GM12878 (cell line): ENCODE data around the gene TUBGCP3. TPM values are rescaled to one million over a fixed set of nuclear protein-coding genes. Genes with fewer than 3 reads are reported as not detected.
"Not testable (repeated sequence)": the region's sequence is repeated elsewhere in the genome, so short reads cannot be mapped to it uniquely, and the experiment has no call there.

ENCODE experiments used
- ATAC-seq: fragments of 200-7000 bp; cut with Tn5 transposase; 3 replicates; pipeline ENCODE4 v1.9.1; 2020; ENCODE audit warnings: mild to moderate bottlenecking, moderate library complexity
- BruUV-seq: library from RNA; stranded (reverse); fragments of 400-500 nt; replicated peaks from 2 replicates; lab custom pipeline; 2021; lab: Mats Ljungman, UMichigan
- CTCF ChIA-PET: fragments of 300-600 bp; sonication (Branson Sonifier 250); formaldehyde crosslinking; extraction: SDS; loops from one replicate; lab custom pipeline; 2021; ENCODE audit warnings: inconsistent platforms; lab: Yijun Ruan, JAX
- POLR2A ChIA-PET: fragments of 350-600 bp; formaldehyde crosslinking; extraction: SDS; loops from one replicate; lab custom pipeline; 2021; ENCODE audit warnings: inconsistent platforms; lab: Charles Lee
- RAD21 ChIA-PET: fragments of 300-600 bp; sonication (Branson Sonifier 250); formaldehyde crosslinking; loops from one replicate; lab custom pipeline; 2023; ENCODE audit warnings: antibody characterized with exemption; ENCODE audit not compliant: unreplicated experiment; lab: Charles Lee
- SMC1A ChIA-PET: fragments of 300-600 bp; sonication (Branson Sonifier 250); formaldehyde crosslinking; loops from one replicate; lab custom pipeline; 2023; ENCODE audit not compliant: unreplicated experiment, uncharacterized antibody; lab: Charles Lee
- DNase-seq: peaks from one replicate; pipeline ENCODE4 v3.0.0-alpha.2; 2011; ENCODE audit warnings: low read depth, low spot score
- FAIRE-seq: peaks from 3 replicates; lab custom pipeline; 2011; peaks lifted over from hg19 to GRCh38; lab: Jason Lieb, UNC
- H2AFZ ChIP-seq: 2 replicates; pipeline ENCODE4 v1.6.0; 2011; ENCODE audit warnings: low read depth, low read length, control low read depth; ENCODE audit not compliant: control insufficient read depth
- H3K27ac ChIP-seq: 2 replicates; pipeline ENCODE4 v1.5.1; 2011; ENCODE audit warnings: control low read depth; ENCODE audit not compliant: control insufficient read depth, insufficient read depth
- H3K27me3 ChIP-seq, 2 experiments: replicated peaks in 1 of 2; 2 replicates each; pipeline versions ENCODE4 v1.6.0 to v1.6.1; 2011; ENCODE audit warnings: low read length in 1 of 2; ENCODE audit not compliant: control insufficient read depth in 2 of 2, insufficient read depth in 2 of 2
- H3K36me3 ChIP-seq, 2 experiments: 2 replicates each; pipeline ENCODE4 v1.5.1; 2011; ENCODE audit warnings: low read length in 1 of 2; ENCODE audit not compliant: control insufficient read depth in 2 of 2, insufficient read depth in 2 of 2
- H3K4me1 ChIP-seq: 2 replicates; pipeline ENCODE4 v1.6.1; 2011; ENCODE audit warnings: mild to moderate bottlenecking, low read length, moderate library complexity, mixed read lengths; ENCODE audit not compliant: control insufficient read depth, insufficient read depth
- H3K4me2 ChIP-seq: 2 replicates; pipeline ENCODE4 v1.6.0; 2011; ENCODE audit warnings: control low read depth; ENCODE audit not compliant: control insufficient read depth, insufficient read depth
- H3K4me3 ChIP-seq: fragments of 200-600 bp; sonication (generic); 2 replicates; pipeline ENCODE4 v1.5.1; 2016
- H3K79me2 ChIP-seq: 2 replicates; pipeline ENCODE4 v1.6.0; 2011; ENCODE audit warnings: low read length; ENCODE audit not compliant: control insufficient read depth, insufficient read depth
- H3K9ac ChIP-seq: 2 replicates; pipeline ENCODE4 v1.8.0; 2011; ENCODE audit warnings: low read length, control low read depth, mixed read lengths; ENCODE audit not compliant: control insufficient read depth, insufficient read depth
- H3K9me3 ChIP-seq: replicated peaks from 3 replicates; pipeline ENCODE4 v1.5.1; 2011; ENCODE audit warnings: mild to moderate bottlenecking, low read length; ENCODE audit not compliant: control insufficient read depth, insufficient read depth
- H4K20me1 ChIP-seq: 2 replicates; pipeline ENCODE4 v1.6.0; 2011; ENCODE audit not compliant: control insufficient read depth, insufficient read depth
- BRCA1 ChIP-seq: IDR thresholded peaks from 2 replicates; pipeline ENCODE4 v1.6.1; 2011; ENCODE audit warnings: low read depth, low read length, improper control_type of control experiment
- CEBPB ChIP-seq, 2 experiments: fragments of 150-350 bp in 1 of 2; IDR thresholded peaks; 2 replicates each; pipeline ENCODE4 v1.6.1; 2012 to 2014; ENCODE audit warnings: low read depth in 2 of 2, low read length in 2 of 2, borderline replicate concordance in 1 of 2, inconsistent platforms in 1 of 2
- CHD4 ChIP-seq: fragments of 200-600 bp; sonication (generic); IDR thresholded peaks from 2 replicates; pipeline ENCODE4 v1.6.1; 2016; ENCODE audit warnings: mild to moderate bottlenecking
- CREB1 ChIP-seq: IDR thresholded peaks from 2 replicates; pipeline ENCODE4 v1.6.1; 2012; ENCODE audit warnings: low read depth, mild to moderate bottlenecking, inconsistent platforms
- EZH2 ChIP-seq: IDR thresholded peaks from 2 replicates; pipeline ENCODE4 v1.6.1; 2012; ENCODE audit warnings: low read depth, mild to moderate bottlenecking, control low read depth, inconsistent platforms, low read length, borderline replicate concordance; ENCODE audit not compliant: control insufficient read depth
- FOXK2 ChIP-seq: fragments of 450-650 bp; IDR thresholded peaks from 2 replicates; pipeline ENCODE4 v1.6.1; 2017; ENCODE audit warnings: mild to moderate bottlenecking, moderate library complexity
- IKZF2 ChIP-seq, 2 experiments: fragments of 450-650 bp; IDR thresholded peaks; 2 replicates each; pipeline ENCODE4 v1.6.1; 2017; ENCODE audit warnings: mild to moderate bottlenecking in 2 of 2, moderate library complexity in 2 of 2
- MTA3 ChIP-seq: IDR thresholded peaks from 2 replicates; pipeline ENCODE4 v1.6.1; 2012; ENCODE audit warnings: low read length, inconsistent platforms, borderline replicate concordance
- MYC ChIP-seq: IDR thresholded peaks from 2 replicates; pipeline ENCODE4 v1.6.1; 2011; ENCODE audit warnings: mild to moderate bottlenecking, low read length, moderate library complexity, inconsistent platforms; ENCODE audit not compliant: insufficient read depth, insufficient replicate concordance, insufficient read length, severe bottlenecking
- STAT3 ChIP-seq: IDR thresholded peaks from 2 replicates; pipeline ENCODE4 v1.6.1; 2011; ENCODE audit warnings: low read depth, low read length, improper control_type of control experiment
- YY1 ChIP-seq: IDR thresholded peaks from 2 replicates; pipeline ENCODE4 v1.6.1; 2011; ENCODE audit warnings: low read depth, mild to moderate bottlenecking, low read length
- ZBTB33 ChIP-seq: fragments of 450-650 bp; IDR thresholded peaks from 2 replicates; pipeline ENCODE4 v1.6.1; 2017; ENCODE audit warnings: mild to moderate bottlenecking
- WGBS: methylation state at CpG from one replicate; pipeline ENCODE4 v1.1.6; 2016; ENCODE audit warnings: low lambda C conversion rate; ENCODE audit not compliant: insufficient replicate concordance, insufficient coverage; ENCODE audit errors: missing lambda C conversion rate; 5-methylcytosine and 5-hydroxymethylcytosine counted together
- in situ Hi-C: fragments of 300-500 bp; cut with MboI; formaldehyde crosslinking; loops from 9 replicates; pipeline ENCODE4 v1.14.3; 2018; ENCODE audit warnings: mixed read lengths
- intact Hi-C: fragments of 100-400 bp; cut with micrococcal nuclease; formaldehyde crosslinking; loops from one replicate; pipeline ENCODE4 v1.14.2; 2022; ENCODE audit not compliant: unreplicated experiment
- polyA plus RNA-seq, 11 experiments: library from polyadenylated mRNA; depleted of rRNA in 4 of 11; unstranded in 6 of 11; stranded (reverse) in 5 of 11; fragments of >200 nt; fragmentation: Nextera tagmentation in 4 of 11; fragmentation: Illumina TruSeq in 1 of 11; extraction: Ambion mirVana in 4 of 11; extraction: Trizol in 1 of 11; gene quantifications; 1 replicate in 1 of 11; 2 replicates in 10 of 11; pipeline versions ENCODE4 v1.2.1 to v1.2.3, GENCODE V29; 2011 to 2016; ENCODE audit warnings: inconsistent platforms in 2 of 11, missing spikeins in 2 of 11, low read depth in 1 of 11
- total RNA-seq, 4 experiments: library from RNA; depleted of rRNA in 3 of 4; stranded (reverse); fragments of >200 nt in 3 of 4; fragmentation: Illumina TruSeq in 1 of 4; extraction: Trizol in 1 of 4; gene quantifications; 2 replicates each; pipeline versions ENCODE4 v1.2.1 to v1.2.3, GENCODE V29; 2013 to 2021

The TUBGCP3 gene
- total and polyA plus RNA-seq, 10 of the 15 experiments (the other 5 are each of a cell fraction or from before 2014, with no cell fraction given) = 4.0 to 34.0 (median 22.6) TPM

- ChIA-PET SMC1A (no interaction called here), CTCF (no interaction called here), RAD21 (no interaction called here), POLR2A (no interaction called here)
- BruUV-seq = no TSS peak
- Histone ChIP-seq H3K9ac (no peak overlapping the region), H3K36me3 (peaks cover 4% of the 10 kb centered on the region in 2 experiments; a peak in 3 of 4 replicates), H2AFZ (no peak overlapping the region), H3K4me3 (no peak overlapping the region), H4K20me1 (no peaks in the 10 kb centered on the region), H3K4me1 (no peaks in the 10 kb centered on the region), H3K4me2 (no peak overlapping the region), H3K9me3 (no peaks in the 10 kb centered on the region), H3K27me3 (no peaks in the 10 kb centered on the region), H3K27ac (no peak overlapping the region), H3K79me2 (no peaks in the 10 kb centered on the region)
- TF ChIP-seq ZBTB33 (no peak), CREB1 (no peak), CHD4 (no peak), YY1 (no peak), MTA3 (no peak), STAT3 (no peak), FOXK2 (no peak), BRCA1 (no peak), MYC (no peak), IKZF2 (IDR thresholded peaks at IDR 0.05) (no peak), CEBPB (IDR thresholded peaks at IDR 0.05; ENCODE audit: borderline replicate concordance in 1 of 2, low read depth in 2 of 2, low read length in 2 of 2) (no peak), EZH2 (no peak)
- intact Hi-C loops (no loop called here), in situ Hi-C loops (no loop called here)
- no peak for FAIRE-seq
- DNase-seq = no peak
- 98% methylated on average over 11 of the region's 11 CpGs for WGBS
- ATAC-seq = no peak
Observed at GRCh38 chr13:112486386-112487126, 101.4 kb downstream of the TUBGCP3 start.

- H3K79me2 ChIP-seq, H3K9me3 ChIP-seq, H3K27me3 ChIP-seq, H3K36me3 ChIP-seq, H3K4me1 ChIP-seq, intact Hi-C loops, POLR2A ChIA-PET, SMC1A ChIA-PET, H3K4me3 ChIP-seq, H2AFZ ChIP-seq, H4K20me1 ChIP-seq, H3K9ac ChIP-seq, RAD21 ChIA-PET, CTCF ChIA-PET, DNase-seq, H3K4me2 ChIP-seq, H3K27ac ChIP-seq, in situ Hi-C loops, ATAC-seq, BruUV-seq: not testable (repeated sequence)
- 96% methylated on average over 14 of the region's 25 CpGs for WGBS
- peak; percentile 72 for FAIRE-seq
Observed at GRCh38 chr13:112485814-112486213, 102.1 kb downstream of the TUBGCP3 start.
